Kidney glomerular epithelial cell (primary cell): ENCODE measurements around the gene ADAP1.
"Not testable (repeated sequence)": the region's sequence is repeated elsewhere in the genome, so short reads cannot be mapped to it uniquely, and the experiment has no call there.

ENCODE experiments used
- DNase-seq: peaks from one replicate; lab custom pipeline; 2025; lab: John Stamatoyannopoulos, UW

Gene ADAP1

DNA sequence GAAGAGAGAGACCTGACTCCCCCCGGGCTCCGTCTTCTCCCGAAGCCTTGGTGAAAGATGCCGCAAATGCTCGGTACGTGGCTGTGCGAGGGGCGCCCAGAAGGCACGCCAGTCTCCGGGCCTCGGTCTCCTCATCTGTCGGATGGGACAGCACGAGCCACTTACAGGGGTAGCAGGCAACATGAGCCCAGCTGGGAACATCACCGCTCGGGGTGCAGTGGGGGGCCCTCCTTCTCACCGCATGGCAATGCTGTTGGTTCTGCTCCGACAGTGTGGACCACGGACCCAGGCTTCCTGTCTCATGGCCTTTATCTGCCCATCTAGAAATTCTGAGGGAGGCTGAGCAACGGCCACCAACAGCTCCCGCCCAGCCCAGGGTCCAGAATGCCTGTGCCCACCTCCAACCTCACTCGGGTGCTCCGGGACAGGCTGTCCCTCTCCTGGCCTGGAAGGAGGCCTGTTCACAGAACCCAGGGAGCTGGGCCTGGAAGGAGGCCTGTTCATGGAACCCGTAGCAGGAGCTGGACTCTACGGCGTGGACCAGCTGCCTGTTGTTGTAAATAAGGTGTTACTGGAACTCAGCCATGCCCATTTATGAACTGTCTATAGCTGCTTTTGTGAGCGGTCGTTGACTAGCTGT lies 15.8 kb downstream of the ADAP1 start:
- no peak for DNase-seq

DNA sequence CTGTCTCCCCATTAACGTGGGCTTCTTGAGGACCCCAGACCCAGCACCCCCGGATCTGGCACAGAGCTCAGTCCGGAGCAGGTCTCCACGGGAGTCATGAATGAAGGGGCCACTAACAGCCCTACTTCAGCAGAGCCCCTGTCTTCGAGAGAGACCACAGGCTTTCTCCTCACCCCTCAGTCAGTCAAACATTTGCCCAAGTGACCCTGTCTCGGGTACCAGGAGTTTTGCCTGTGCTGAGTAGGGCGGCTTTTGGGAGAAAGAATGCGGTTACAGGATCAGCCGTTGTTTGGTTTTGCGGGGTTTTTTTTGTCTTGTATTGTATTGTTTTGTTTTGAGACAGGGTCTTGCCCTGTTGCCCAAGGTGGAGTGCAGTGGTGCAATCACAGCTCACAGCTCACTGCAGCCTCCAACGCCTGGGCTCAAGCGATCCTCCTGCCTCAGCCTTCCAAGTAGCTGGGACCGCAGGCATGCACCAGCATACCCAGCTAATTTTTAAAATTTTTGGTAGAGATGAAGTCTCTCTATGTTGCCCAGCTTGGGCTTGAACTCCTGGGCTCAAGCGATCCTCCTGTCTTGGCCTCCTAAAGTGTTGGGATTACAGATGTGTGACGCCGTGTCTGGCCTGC lies 16.5 kb downstream of the ADAP1 start:
- no peak for DNase-seq

DNA sequence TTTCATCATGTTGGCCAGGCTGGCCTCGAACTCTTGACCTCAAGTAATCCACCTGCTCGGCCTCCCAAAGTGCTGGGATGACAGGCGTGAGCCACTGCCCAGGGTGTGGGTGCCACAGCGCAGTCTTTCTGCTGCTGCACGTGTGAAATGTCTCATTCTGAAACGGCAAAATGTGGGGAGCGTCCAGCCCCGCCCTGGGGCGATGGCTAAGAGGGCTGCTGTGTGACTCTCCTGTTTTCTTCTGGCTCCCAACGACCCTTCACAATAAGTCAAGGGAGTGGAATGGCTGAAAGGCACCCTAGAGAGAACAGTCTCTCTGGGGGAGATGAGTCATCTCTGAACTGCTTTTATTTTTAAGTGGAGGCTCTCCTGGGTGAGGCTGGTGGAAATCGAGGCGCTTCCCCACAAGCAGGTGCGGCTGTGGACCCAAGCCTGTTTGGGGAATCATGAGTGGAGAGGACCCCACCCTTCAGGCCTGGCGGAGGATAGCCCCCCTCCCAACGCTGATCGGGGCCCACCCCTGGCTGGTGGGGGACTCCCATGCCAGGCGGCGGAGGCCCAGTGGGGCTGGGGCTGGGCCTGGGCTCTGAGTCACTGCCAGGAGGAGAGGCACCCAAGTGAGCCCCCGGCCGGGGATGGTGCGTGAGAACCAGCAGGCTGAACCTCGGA lies 18.0 kb downstream of the ADAP1 start:
- no peak for DNase-seq

- DNase-seq, result no peak
These were observed 18.6 kb downstream of the ADAP1 start for GRCh38 chr7:935874-936385.

GRCh38 chr7:935164-935873 lies 19.2 kb downstream of the ADAP1 start:
- DNase-seq, result no peak

DNA sequence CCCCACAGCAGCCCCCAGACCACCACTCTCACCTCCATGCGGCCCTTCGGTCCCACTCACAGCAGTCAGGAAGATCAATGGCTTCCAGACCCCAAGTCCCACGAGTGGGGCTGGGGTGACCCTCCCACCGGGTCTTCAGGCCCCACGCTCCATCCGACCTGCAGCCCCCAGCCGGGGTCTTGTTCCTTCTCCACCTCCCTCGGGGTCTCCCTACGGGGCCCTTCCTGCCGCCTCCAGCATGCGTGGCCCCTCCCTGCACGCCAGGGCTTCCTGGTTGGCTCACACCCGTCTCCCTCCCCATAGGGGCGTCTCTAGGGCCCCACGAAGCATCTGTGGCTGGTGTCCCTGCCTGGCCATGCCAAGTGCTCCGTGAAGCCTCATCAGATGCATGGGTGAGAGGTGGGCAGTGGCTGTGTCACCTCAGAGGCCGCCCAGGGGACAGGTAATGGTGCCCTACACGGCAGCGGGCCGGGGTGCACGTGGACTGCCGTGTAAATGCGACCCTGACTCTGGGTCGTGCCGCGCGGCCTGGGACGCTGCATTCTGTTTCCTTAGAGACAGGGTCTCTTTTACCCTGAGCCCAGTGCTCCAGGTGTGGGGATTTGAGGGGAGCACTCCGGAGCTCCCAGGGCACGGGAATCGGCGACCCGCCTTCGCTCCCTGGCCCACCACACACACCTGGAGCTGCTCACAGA lies 19.9 kb downstream of the ADAP1 start:
- DNase-seq, result no peak

- DNase-seq, result no peak
These were observed 21.9 kb downstream of the ADAP1 start for GRCh38 chr7:932651-932975.

DNA sequence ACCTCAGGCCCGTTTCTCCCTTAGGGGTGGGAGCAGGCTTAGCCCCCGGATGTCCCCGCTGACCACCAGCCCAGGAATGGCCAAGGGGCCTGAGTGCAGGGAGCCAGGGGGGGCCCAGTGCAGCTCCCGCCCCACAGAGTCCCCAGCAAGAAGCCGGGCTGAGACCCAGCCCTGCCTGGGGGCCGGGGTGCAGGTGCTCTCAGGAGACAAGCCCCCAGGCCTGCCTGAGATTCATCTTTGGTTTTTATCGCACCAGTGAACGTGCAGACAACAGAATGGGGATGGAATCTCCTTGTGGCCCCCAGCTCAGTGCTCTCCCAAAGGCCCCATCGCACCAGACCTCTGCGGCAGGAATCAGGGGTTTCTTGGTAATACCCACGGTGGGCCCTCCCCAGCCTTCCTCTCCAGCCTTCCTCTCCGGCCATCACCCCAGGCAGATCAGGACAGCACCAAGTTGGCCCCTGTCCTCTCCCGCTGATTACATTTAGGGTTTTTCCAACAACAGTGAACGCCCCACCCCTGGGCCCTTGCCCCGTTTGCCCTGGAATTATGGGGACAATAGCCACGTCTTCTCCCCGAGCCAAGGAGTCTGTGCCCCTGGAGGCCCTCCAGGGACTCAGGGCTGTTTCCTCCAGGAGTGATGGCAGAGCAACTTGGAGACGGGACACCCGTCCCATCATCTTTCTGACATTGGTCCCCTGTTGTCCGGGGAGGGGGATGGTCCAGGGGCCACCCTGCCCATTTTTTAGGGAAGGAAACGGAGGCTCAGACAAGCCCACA lies 22.4 kb downstream of the ADAP1 start:
- no peak for DNase-seq

- no peak for DNase-seq
These were observed 23.3 kb downstream of the ADAP1 start for GRCh38 chr7:930975-931758.

DNA sequence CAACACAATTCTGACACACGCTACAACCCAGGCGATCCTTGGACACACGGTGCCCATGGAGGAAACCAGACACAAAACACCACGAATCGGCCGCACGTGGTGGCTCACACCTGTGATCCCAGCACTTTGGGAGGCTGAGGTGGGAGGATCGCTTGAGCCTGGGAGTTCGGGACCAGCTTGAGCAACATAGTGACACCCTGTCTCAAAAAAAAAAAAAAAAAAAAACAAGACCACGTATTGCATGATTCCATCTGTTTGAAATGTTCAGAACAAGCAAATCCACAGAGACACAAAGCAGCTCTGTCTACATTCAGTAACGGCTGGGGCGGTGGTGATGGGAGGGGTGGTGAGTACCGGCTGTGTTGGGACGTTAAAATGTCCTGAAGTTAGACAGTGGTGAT lies 25.2 kb downstream of the ADAP1 start:
- no peak for DNase-seq

DNA sequence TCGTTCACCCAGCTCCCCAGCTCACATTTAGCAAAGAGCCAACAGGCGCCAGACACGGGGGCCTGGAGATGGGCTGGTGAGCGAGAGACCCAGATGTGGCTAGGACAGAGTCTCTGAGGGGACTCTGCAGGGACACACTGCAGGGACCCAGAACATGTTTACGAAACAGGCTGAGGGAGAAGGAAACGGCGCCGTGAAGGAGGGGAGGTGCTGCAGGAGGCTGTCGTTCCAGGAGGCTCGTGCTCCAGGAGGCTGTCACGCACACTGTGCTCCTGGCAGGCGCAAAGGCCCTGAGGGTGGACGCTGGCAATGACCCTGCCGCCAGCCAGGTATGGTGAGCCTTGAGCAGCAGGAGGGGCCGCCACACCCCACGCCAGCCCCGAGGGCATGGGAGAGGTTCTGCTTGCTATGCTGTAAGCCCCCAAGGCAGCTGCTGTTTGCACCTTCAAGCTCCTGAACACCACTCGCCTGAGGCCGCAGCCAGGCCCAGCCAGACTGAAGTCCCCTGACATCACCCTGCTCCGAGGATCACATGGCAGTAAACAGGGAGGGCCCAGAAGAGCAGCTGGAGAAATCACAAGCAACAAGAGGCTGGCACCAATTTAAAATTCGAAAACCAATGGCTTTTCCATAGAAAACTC lies 27.3 kb downstream of the ADAP1 start:
- no peak for DNase-seq

- no peak for DNase-seq
These were observed 28.1 kb downstream of the ADAP1 start for GRCh38 chr7:926061-927030.

DNA sequence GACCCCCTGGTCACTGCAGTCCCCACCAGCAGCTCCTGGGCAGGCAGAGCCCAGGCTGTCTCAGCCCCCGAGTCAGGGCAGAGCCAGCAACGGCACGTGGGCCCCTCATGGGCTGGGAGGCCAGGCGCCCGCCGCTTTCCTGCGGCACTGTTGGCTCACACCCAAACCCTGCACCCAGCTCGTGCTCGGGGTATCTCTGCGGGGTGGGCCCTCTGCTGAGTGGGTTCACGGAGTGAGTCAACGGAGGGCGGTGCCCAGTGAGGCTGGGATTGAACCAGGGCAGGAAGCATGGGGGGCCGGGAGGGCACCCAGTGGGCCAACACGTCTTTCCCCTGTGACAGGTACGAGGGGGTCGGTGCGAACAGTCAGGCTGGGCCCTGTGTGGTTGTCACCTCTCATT lies 28.9 kb downstream of the ADAP1 start:
- no peak for DNase-seq

DNA sequence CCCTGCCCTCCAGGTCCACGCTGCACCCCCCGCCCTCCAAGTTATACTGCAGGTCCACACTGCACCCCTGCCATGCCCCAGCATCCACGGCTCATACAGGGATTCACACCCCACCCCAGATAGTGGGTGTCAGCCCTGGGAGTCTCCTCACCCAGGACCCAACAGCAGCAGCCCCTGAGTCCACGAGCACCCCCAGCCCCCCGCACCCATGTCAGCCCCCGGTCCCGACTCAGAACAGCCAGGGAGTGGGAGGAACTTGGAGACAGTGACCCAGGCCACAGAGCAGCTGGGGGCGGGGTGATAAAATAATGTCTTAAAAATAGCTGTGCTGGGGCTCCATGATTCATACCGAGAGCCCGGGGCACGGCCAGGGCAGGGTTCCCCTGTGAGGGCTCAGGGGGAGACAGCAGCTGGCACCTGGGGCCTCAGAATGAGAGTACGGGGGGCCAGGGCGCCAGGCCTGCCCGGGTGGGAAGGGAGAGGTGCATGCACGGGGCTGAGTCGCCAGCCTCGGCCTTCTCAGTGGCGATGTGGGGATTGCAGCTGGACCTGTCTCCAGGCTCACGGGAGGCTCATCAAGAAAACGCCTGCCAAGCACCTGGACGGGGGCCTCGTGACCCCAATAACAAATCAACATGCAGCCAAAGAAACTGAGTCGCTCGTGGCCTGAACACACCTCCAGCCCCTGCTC lies 29.8 kb downstream of the ADAP1 start:
- DNase-seq, result no peak

- DNase-seq, result not testable (repeated sequence)
These were observed 30.4 kb downstream of the ADAP1 start for GRCh38 chr7:924042-924441.

DNA sequence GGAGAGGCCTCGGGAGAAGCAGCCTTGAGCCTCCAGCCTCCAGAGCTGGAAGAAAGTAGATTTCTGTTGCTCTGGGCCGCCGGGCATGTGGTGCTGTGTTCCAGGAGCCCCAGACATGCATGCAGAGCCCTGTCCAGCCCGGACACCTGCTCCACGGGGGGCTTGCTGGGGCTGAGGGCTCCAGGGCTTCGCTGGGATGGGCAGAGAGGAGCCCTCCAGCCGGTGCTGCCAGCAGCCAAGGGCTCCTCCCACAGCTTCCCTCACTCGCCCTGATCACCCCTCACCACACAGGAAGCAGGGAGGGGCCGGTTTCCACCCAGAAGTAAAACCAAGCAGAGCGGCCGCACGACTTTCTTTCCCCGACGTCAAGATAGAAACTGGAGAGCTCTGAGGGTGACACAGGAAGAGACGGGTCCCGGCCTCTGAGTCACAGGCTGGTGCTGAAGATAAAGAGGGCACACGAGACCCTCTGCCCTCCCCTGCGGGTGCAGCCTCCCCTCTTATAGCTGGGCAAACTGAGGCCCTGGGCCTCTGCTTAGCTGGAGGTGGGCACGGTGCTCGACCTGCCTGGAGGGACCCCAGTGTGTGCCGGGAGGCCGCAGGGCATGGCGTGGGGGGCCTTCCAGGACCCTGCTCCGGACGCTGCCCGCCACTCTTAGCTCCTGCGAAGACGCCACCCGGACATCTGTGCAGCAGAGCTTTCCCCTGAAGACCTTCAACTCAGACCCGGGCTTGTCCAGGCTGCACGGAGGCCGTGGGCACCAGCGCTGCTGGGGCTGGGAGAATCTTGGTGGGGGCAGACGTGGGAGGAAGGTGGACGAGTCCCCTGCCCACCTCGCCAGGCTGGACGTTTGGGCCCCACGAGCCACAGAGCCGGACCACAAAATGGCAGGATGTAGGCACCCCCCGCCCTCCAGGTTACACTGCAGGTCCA lies 31.1 kb downstream of the ADAP1 start:
- peak; percentile 39 for DNase-seq
